ENCODE measurements around the gene HSPB2. TPM values are rescaled to one million over a fixed set of nuclear protein-coding genes. Genes with fewer than 3 reads are reported as not detected.

HSPB2 gene
- total RNA-seq, 1 donor from 2014 or later = 16.7 TPM

Small RNAs within 50 kb of the gene (small RNA-seq; reads per million reads assigned to genes)
- not detected for gene C11orf52
- not detected for gene GNG5P3
- not detected for gene RNA5SP351
- not detected for gene RPL37AP8

Other genes with a start within 250 kb of the HSPB2 start
- gene PPP2R1B, start 146.3 kb upstream of the HSPB2 start, total RNA-seq = 25.1 TPM
- gene ALG9, start 41.2 kb upstream of the HSPB2 start, total RNA-seq = 44.4 TPM
- 2.1 TPM for gene FDXACB1, start 33.6 kb upstream of the HSPB2 start, total RNA-seq
- 6.8 TPM for gene CFAP68, start 33.2 kb upstream of the HSPB2 start, total RNA-seq
- 37.6 TPM for gene CRYAB, start 964 bp upstream of the HSPB2 start, total RNA-seq
- gene C11orf52, start 6.2 kb downstream of the HSPB2 start, total RNA-seq = 0.52 TPM
- gene DIXDC1, start 24.6 kb downstream of the HSPB2 start, total RNA-seq = 23.0 TPM
- gene DLAT, start 112.7 kb downstream of the HSPB2 start, total RNA-seq = 37.6 TPM
- gene PIH1D2, start 161.3 kb downstream of the HSPB2 start, total RNA-seq = 1.6 TPM
- gene NKAPD1, start 161.6 kb downstream of the HSPB2 start, total RNA-seq = 16.7 TPM
- 66.8 TPM for gene TIMM8B, start 174.0 kb downstream of the HSPB2 start, total RNA-seq
- 129 TPM for gene SDHD, start 174.1 kb downstream of the HSPB2 start, total RNA-seq